K562 (cell line): Measurements from ENCODE around the gene FAM20B. TPM values are rescaled to one million over a fixed set of nuclear protein-coding genes. Genes with fewer than 3 reads are reported as not detected.

Experiments
- ATF7 ChIP-seq: fragments of 450-650 bp; IDR thresholded peaks from 2 replicates; pipeline ENCODE4 v1.7.1; 2014; ENCODE audit warnings: mild to moderate bottlenecking, moderate library complexity
- ERF ChIP-seq: fragments of 450-650 bp; formaldehyde crosslinking; IDR thresholded peaks from 2 replicates; pipeline ENCODE4 v1.4.0; 2020; ENCODE audit warnings: mild to moderate bottlenecking, mixed read lengths
- ETS2 ChIP-seq: IDR thresholded peaks from 2 replicates; pipeline ENCODE4 v1.6.1; 2016; ENCODE audit warnings: borderline replicate concordance, missing genetic modification characterization, mild to moderate bottlenecking, moderate library complexity, missing compliant biosample characterization; ENCODE audit not compliant: poor library complexity, severe bottlenecking
- NELFE ChIP-seq: IDR thresholded peaks from 2 replicates; pipeline ENCODE4 v1.6.1; 2011; ENCODE audit warnings: mild to moderate bottlenecking; ENCODE audit not compliant: insufficient read depth, insufficient read length
- NFATC3 ChIP-seq: fragments of 450-650 bp; IDR thresholded peaks from 2 replicates; pipeline ENCODE4 v1.6.1; 2017; ENCODE audit warnings: mild to moderate bottlenecking
- PCBP1 ChIP-seq: fragments of 200-400 bp; formaldehyde crosslinking; IDR thresholded peaks from 2 replicates; pipeline ENCODE4 v1.6.1; 2018; ENCODE audit warnings: mild to moderate bottlenecking, low read depth, low read length; ENCODE audit not compliant: poor library complexity, severe bottlenecking
- SMAD1 ChIP-seq: fragments of 150-350 bp; IDR thresholded peaks from 2 replicates; pipeline ENCODE4 v1.6.1; 2014; ENCODE audit warnings: low read length, low read depth; ENCODE audit not compliant: partially characterized antibody
- TEAD2 ChIP-seq: fragments of 450-650 bp; IDR thresholded peaks from 2 replicates; pipeline ENCODE4 v1.6.1; 2016; ENCODE audit warnings: missing genetic modification characterization, control low read depth, missing compliant biosample characterization
- ZBTB8A ChIP-seq: fragments of 450-650 bp; IDR thresholded peaks from 2 replicates; pipeline ENCODE4 v1.6.1; 2018; ENCODE audit warnings: mild to moderate bottlenecking, moderate library complexity; ENCODE audit not compliant: partially characterized antibody
- ZNF589 ChIP-seq: fragments of 200-800 bp; sonication (Bioruptor generic); IDR thresholded peaks from 2 replicates; pipeline ENCODE4 v1.6.1; 2016; ENCODE audit warnings: low read depth, missing genetic modification characterization, missing compliant biosample characterization
- ZNF668 ChIP-seq: fragments of 250-450 bp; sonication (Bioruptor Pico); IDR thresholded peaks from 2 replicates; pipeline ENCODE4 v1.8.0; 2022; ENCODE audit warnings: mild to moderate bottlenecking, inconsistent platforms
- polyA plus RNA-seq, 8 experiments: library from polyadenylated mRNA; depleted of rRNA in 4 of 8; stranded (reverse) in 5 of 8; unstranded in 3 of 8; fragments of >200 nt; fragmentation: Nextera tagmentation in 2 of 8; fragmentation: Illumina TruSeq in 1 of 8; extraction: Ambion mirVana in 2 of 8; extraction: Trizol in 1 of 8; gene quantifications; 2 replicates each; pipeline versions ENCODE4 v1.2.1 to v1.2.3, GENCODE V29; 2011 to 2014; ENCODE audit warnings: inconsistent platforms in 1 of 8, missing spikeins in 1 of 8
- total RNA-seq, 7 experiments: library from RNA; depleted of rRNA in 6 of 7; stranded (reverse); fragments of >200 nt in 6 of 7; fragmentation: Illumina TruSeq in 2 of 7; extraction: Trizol in 2 of 7; gene quantifications; 2 replicates each; pipeline versions ENCODE4 v1.2.1 to v1.2.3, GENCODE V29; 2011 to 2021; ENCODE audit warnings: low replicate concordance in 1 of 7
- TF ChIP-seq, protein P1 (sequence below): IDR thresholded peaks from 2 replicates; pipeline ENCODE4 v1.6.1; 2014; ENCODE audit warnings: antibody characterized with exemption
- TF ChIP-seq, protein P2 (sequence below): IDR thresholded peaks from 2 replicates; pipeline ENCODE4 v1.6.1; 2011; ENCODE audit warnings: borderline replicate concordance, low read depth, mild to moderate bottlenecking, moderate library complexity, low read length; ENCODE audit not compliant: insufficient read depth, poor library complexity, severe bottlenecking
- TF ChIP-seq, protein P3 (sequence below), 2 experiments: fragments of 450-650 bp; IDR thresholded peaks; 2 replicates each; pipeline ENCODE4 v1.6.1; 2016
- TF ChIP-seq, protein P4 (sequence below): fragments of 250-450 bp; sonication (Bioruptor Pico); IDR thresholded peaks from 2 replicates; pipeline ENCODE4 v1.8.0; 2021; ENCODE audit warnings: borderline replicate concordance, mild to moderate bottlenecking, moderate library complexity; ENCODE audit not compliant: poor library complexity, severe bottlenecking
- TF ChIP-seq, protein P5 (sequence below): sonication (generic); formaldehyde crosslinking; IDR thresholded peaks from 2 replicates; pipeline ENCODE4 v1.8.0; 2023; ENCODE audit warnings: missing genetic modification reagents, mild to moderate bottlenecking, borderline replicate concordance

FAM20B gene
- total and polyA plus RNA-seq, 9 of the 15 experiments (the other 6 are each of a cell fraction or from before 2014, with no cell fraction given), result 7.2 to 67.5 (median 42.9) TPM

DNA sequence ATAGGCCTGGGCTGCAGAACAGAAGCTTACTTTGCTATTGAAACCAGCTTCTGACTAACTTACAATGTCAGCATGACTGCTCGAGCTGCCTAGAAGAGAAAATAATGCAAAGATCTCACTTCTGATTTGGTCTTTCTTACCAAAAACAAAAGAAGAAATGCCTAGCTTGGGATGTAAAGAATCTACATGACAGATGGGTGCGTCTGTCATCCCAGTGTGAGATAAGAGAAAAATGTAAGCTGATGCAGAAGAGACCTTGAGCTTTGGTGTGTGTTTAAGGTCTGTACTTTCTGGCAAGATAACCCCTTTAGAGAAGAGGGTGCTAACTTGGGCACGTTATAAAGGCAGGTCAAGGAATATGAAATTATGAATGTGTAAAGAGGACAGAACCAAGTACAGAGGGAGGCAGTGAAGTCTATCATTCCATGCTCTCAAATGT lies 3.6 kb downstream of the FAM20B start (continued):
- no peak for TF ChIP-seq ZNF589 (CRISPR knock-in tag)
- TF ChIP-seq, protein P1, sequence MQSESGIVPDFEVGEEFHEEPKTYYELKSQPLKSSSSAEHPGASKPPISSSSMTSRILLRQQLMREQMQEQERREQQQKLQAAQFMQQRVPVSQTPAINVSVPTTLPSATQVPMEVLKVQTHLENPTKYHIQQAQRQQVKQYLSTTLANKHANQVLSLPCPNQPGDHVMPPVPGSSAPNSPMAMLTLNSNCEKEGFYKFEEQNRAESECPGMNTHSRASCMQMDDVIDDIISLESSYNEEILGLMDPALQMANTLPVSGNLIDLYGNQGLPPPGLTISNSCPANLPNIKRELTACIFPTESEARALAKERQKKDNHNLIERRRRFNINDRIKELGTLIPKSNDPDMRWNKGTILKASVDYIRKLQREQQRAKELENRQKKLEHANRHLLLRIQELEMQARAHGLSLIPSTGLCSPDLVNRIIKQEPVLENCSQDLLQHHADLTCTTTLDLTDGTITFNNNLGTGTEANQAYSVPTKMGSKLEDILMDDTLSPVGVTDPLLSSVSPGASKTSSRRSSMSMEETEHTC, result no peak
- TF ChIP-seq, protein P2, sequence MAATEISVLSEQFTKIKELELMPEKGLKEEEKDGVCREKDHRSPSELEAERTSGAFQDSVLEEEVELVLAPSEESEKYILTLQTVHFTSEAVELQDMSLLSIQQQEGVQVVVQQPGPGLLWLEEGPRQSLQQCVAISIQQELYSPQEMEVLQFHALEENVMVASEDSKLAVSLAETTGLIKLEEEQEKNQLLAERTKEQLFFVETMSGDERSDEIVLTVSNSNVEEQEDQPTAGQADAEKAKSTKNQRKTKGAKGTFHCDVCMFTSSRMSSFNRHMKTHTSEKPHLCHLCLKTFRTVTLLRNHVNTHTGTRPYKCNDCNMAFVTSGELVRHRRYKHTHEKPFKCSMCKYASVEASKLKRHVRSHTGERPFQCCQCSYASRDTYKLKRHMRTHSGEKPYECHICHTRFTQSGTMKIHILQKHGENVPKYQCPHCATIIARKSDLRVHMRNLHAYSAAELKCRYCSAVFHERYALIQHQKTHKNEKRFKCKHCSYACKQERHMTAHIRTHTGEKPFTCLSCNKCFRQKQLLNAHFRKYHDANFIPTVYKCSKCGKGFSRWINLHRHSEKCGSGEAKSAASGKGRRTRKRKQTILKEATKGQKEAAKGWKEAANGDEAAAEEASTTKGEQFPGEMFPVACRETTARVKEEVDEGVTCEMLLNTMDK, result no peak
- TF ChIP-seq, protein P3, sequence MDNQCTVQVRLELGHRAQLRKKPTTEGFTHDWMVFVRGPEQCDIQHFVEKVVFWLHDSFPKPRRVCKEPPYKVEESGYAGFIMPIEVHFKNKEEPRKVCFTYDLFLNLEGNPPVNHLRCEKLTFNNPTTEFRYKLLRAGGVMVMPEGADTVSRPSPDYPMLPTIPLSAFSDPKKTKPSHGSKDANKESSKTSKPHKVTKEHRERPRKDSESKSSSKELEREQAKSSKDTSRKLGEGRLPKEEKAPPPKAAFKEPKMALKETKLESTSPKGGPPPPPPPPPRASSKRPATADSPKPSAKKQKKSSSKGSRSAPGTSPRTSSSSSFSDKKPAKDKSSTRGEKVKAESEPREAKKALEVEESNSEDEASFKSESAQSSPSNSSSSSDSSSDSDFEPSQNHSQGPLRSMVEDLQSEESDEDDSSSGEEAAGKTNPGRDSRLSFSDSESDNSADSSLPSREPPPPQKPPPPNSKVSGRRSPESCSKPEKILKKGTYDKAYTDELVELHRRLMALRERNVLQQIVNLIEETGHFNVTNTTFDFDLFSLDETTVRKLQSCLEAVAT (IDR thresholded peaks at IDR 0.05), result peak in 1 of 2 experiments; percentile 56; a peak in 1 of 4 replicates
- TF ChIP-seq, protein P4, sequence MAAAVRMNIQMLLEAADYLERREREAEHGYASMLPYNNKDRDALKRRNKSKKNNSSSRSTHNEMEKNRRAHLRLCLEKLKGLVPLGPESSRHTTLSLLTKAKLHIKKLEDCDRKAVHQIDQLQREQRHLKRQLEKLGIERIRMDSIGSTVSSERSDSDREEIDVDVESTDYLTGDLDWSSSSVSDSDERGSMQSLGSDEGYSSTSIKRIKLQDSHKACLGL (CRISPR knock-in tag), result no peak
- no peak for TF ChIP-seq NELFE
- no peak for TF ChIP-seq TEAD2 (tag)
- TF ChIP-seq SMAD1, result no peak
- no peak for TF ChIP-seq NFATC3
- no peak for TF ChIP-seq ETS2
- TF ChIP-seq, protein P5, sequence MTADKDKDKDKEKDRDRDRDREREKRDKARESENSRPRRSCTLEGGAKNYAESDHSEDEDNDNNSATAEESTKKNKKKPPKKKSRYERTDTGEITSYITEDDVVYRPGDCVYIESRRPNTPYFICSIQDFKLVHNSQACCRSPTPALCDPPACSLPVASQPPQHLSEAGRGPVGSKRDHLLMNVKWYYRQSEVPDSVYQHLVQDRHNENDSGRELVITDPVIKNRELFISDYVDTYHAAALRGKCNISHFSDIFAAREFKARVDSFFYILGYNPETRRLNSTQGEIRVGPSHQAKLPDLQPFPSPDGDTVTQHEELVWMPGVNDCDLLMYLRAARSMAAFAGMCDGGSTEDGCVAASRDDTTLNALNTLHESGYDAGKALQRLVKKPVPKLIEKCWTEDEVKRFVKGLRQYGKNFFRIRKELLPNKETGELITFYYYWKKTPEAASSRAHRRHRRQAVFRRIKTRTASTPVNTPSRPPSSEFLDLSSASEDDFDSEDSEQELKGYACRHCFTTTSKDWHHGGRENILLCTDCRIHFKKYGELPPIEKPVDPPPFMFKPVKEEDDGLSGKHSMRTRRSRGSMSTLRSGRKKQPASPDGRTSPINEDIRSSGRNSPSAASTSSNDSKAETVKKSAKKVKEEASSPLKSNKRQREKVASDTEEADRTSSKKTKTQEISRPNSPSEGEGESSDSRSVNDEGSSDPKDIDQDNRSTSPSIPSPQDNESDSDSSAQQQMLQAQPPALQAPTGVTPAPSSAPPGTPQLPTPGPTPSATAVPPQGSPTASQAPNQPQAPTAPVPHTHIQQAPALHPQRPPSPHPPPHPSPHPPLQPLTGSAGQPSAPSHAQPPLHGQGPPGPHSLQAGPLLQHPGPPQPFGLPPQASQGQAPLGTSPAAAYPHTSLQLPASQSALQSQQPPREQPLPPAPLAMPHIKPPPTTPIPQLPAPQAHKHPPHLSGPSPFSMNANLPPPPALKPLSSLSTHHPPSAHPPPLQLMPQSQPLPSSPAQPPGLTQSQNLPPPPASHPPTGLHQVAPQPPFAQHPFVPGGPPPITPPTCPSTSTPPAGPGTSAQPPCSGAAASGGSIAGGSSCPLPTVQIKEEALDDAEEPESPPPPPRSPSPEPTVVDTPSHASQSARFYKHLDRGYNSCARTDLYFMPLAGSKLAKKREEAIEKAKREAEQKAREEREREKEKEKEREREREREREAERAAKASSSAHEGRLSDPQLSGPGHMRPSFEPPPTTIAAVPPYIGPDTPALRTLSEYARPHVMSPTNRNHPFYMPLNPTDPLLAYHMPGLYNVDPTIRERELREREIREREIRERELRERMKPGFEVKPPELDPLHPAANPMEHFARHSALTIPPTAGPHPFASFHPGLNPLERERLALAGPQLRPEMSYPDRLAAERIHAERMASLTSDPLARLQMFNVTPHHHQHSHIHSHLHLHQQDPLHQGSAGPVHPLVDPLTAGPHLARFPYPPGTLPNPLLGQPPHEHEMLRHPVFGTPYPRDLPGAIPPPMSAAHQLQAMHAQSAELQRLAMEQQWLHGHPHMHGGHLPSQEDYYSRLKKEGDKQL (CRISPR knock-in tag), result no peak
- no peak; the same call in 1 of the 2 replicates for TF ChIP-seq ATF7
- no peak for TF ChIP-seq ERF (CRISPR knock-in tag)
- no peak for TF ChIP-seq PCBP1
- TF ChIP-seq ZBTB8A, result no peak
- TF ChIP-seq ZNF668 (CRISPR knock-in tag), result no peak
